HTR-8/SVneo (cell line): ENCODE data around the gene SHROOM3.

Experiments
- DNase-seq: peaks from one replicate; pipeline ENCODE4 v3.0.0; 2011; ENCODE audit warnings: low spot score, mixed read lengths; ENCODE audit not compliant: insufficient read length
- FAIRE-seq: peaks from 2 replicates; lab custom pipeline; 2011; peaks lifted over from hg19 to GRCh38; lab: Jason Lieb, UNC

The SHROOM3 gene

DNA sequence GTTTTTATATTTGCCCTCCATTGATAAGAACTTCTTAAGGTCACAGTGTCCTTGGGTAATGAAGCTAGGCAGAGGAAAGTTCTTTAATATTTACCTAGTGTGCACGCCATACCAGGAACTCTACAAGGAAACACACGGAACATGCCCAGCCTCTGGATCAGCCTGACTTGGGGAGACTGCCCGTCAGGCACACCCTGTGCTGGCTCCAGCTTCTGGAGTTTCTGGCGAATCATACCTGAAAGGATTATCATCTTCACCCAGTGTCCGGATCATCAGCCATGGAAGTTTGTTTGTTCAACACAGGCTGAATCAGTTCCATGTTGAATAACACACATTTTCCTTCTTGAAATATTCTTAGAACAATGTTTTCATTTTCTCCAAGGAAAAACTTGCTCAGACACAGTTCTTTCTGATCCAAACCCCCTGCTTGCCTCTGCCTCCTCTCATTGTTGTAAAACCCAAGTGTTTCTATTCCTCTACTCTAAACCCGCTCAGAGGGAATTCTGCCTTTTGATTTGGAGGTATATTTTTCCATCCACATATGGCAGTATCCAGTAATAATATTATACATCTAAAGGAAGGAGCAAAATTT is 176.7 kb downstream of the SHROOM3 start:
- FAIRE-seq: no peak
- no peak for DNase-seq

DNA sequence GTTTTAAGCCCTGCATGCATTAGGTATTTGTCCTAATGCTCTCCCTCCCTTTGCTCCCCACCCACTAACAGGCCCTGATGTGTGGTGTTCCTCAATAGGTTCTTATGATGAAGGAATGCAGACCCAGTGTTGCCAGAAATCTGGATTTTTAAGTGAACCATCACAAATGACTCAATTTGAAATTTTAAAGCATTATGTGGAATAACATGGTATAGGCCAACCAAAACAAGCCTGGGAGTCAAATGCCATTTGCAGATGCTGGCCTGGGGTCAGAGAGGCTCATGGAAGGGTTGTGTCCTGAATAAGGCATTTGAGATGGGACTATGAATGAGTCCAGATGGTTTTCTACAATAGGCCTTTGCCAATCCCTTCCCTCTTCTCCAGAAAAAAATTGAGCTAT is 179.6 kb downstream of the SHROOM3 start:
- DNase-seq: no peak
- FAIRE-seq: no peak

DNA sequence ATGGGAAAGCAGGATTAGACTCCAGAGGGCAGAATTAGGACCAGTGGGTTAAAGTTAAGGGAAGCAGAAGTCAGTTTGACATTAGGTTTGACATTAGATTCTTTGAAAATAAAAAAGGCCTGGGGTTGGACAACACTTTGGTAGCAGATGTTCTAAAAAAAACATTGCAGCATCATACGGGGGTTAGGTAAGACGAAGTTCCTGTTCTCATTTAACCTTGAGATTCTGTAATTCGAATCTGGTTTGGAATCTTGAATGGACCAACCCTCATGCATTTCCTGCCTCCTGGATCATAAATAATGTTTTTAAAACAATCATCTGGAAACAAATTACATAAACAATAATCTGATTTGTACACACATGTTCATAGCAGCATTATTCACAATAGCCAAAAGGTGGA is 181.0 kb downstream of the SHROOM3 start:
- FAIRE-seq (no peak), DNase-seq (no peak)

DNA sequence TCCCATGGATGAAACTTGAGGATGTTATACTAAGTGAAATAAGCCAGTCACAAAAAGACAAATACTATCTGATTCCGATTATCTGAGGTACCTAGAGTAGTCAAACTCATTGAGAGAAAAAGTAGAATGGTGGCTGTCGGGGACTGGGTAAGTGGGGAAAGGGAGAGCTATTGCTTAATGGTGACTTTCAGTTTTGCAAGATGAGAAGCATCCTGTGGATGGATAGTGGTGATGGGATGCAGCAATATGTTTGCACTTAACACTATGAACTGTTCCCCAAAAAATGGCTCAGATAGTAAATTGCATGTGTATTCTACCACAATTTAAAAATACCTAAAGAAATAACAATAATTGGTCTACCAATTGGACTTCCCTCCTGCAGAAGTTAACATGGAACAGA is 181.5 kb downstream of the SHROOM3 start:
- no peak for FAIRE-seq

DNA sequence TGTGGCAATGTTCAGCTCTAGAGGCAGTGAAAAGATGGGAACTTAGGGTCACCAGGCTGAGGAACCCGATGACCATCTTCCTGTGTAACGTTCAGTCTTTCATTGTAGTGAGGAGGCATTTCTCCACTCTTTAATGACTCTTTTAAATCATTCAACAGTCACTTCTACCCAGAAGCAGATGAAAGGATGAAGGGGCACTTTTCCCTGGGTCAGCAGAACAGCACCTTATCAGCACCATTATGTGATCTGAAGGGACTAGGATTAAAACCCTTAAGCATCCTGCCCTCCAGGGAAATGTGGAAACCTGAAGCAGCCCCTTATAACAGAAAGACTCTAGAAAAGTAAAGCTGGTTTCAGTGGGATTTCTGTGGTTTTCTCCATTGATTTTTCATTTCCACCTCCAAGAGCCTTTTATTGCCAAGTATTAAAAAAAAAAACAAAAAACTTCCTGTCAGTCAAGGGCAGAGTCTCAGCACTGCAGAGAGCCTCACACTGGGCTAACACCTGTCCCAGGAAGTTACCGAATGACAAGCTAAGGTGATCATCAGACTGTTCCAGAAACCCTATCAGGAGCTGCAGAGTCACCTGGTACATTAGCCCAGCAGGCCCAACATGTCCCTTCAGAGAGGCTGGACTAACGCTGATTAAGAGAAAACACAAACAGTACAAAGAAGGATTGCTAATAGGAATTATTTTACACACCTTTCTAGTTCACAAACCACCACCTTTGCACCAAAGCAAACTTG is 185.9 kb downstream of the SHROOM3 start:
- DNase-seq: no peak
- no peak for FAIRE-seq

More for the DNA sequence above, 181.5 kb downstream of the SHROOM3 start:
- DNase-seq: no peak

DNA sequence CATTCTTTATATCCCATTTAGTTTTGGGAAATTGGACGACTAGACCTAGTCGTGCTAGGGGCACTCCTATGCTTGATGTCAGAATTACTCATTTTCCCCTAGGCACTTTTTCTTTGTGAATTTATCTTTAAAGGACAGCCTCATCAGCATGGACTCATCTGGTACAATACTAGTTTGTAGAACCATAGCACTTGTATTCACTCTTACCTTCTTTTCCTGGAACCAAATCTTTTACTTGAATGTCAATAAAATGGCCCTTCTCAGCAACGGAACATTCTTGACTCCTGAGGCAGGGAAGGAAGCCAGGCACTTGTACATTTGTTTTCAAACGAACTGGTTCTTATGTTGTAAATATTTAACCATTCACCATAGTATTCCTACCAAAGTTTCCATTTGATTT is 187.1 kb downstream of the SHROOM3 start:
- no peak for FAIRE-seq
- DNase-seq: no peak

DNA sequence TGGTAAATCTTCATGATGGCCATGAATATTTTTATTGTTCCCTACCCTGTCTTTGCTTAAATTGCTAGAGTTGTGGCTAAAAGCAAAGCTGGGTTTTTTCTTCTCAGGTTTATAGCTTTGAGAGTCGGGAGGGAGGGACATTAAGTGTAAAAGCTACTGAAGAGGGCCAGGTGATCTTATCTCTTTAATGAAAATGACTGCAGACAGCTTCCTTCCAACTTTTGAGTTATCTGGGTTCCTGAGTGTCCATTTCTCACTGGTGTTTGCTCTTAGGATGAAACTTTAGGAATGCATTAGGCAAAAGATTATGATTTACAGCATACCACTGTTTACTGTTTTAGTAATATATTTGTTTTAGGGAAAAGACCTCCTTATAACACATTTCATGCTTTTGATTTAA is 187.7 kb downstream of the SHROOM3 start:
- DNase-seq (no peak), FAIRE-seq (no peak)

DNA sequence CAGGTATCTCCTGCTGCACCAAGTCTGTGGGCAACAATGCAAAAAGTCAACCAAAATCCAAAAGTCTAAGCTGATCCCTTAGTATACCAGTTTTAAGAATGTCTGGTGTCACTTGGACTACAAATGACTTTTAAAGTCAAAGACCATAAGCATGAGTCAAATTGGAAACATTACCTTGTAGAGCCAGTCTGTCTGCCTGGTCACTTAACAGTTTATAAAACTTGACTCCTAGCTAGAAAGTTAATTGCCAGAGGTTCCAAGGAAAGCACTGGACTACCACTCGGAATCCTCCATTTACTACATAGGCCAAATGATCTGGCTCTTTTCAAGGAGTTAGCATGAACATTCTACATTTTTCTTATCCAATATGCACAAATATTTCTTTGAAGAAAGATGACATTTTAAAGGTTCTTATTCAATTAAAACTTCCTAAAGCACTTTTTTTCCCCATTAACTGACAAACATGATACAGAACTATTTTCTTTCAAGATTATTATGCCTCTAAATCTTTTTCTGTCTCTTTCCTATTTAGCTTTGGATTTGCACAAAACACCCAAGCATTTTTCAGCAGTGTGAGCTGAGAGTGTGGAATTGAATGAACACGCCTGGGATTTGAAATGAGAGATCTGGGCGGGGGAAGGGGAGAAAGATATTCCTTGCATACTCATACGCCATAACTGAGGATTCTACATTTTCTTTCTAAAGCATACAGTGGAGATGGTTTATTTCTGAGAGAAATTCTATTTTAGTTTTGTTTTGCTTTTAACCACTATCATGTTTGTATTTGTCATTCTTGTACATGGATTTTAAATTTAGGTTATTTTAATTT is 188.4 kb downstream of the SHROOM3 start:
- DNase-seq (no peak), FAIRE-seq (no peak)

DNA sequence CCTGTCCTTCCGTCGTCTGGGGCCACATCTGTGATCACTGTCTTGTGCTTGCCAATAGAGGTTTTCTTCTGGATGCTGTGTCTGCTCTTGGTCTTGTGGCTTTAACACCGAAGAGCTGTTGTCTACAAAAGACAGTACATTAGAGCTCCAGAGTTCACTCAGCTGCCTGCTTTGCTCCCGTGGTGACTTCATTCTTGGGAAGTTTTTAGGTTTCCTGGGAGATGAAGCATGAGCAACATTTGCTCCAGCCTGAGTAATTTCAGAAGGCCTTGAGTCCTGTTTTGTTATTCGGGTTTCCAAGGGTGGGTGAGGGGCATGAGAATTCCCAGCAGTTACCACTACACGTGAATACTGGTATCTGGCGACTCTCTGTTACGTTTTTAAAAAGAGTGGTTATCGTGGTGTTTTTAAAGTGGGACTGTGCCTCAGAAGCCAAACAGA is 189.2 kb downstream of the SHROOM3 start:
- DNase-seq (no peak), FAIRE-seq (no peak)

DNA sequence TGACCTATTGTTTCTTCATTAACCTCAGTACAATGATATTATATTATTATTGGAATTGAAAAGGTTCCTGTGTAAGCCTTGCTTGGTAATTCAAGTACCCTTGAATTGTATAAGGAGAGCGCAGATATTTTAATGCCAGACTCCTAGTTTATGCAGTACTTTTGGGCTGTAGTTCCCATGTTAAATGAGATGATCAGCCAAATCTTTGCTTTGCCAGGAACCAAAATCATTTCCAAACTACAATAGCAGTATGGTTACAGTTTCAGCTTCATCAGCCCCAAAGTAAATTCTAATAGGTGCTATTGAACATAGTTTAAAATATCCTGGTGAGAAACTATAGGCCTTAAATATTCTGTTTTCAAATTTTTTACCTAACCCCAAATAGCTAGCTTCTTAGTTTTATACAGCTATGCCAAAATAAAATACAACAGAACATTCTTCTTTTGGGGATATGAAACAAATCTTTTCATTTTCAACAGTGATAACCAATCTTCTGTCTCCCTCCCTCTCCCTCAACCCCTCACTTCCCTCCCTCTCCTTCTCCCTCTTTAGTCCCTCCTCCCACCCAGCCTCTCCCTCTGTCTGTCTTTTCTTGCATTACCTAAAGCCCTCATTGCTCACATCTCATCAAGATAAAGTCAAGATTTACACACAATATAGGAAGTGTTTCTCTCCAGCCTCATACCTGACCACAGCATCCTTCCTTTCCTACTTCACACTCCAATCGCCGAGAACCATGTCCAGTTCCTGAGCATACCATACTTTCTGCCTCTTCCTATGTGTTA is 190.1 kb downstream of the SHROOM3 start:
- FAIRE-seq (no peak), DNase-seq (no peak)

DNA sequence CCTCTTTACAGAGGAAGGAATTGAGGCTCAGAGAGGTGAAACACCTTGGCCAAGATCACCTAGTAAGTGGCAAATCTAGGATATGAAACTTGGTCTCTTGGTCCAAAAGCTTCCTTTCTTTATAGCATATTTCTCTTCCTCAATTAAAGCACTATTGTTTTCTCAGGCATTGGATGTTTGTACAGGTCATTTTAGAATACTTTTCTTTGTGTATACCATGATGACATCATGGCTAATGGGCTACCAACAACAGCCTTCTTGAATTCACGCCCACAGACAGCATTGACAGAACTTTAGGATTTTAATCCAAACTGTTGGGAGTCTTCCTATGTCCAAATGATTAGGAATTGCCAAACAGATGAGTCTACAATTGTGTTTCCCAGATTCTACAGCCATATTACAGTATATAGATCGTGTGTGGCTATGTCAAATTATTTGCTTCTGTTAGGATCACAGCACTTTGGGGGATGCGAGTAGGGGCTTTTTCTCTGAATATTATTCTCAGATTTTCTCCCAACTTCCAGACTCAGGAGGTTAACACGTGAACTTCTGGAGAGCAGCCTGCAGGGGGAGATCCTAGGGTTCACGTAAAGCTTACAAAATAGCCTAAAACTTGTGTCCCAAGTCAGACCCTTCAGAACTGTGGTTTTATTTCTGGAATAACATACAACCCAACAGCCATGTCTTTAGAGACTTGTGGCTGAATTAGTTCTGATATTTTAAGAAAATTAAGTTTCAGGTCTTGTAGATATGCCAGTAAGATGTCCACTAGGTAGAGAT is 191.8 kb downstream of the SHROOM3 start:
- FAIRE-seq (no peak), DNase-seq (no peak)

DNA sequence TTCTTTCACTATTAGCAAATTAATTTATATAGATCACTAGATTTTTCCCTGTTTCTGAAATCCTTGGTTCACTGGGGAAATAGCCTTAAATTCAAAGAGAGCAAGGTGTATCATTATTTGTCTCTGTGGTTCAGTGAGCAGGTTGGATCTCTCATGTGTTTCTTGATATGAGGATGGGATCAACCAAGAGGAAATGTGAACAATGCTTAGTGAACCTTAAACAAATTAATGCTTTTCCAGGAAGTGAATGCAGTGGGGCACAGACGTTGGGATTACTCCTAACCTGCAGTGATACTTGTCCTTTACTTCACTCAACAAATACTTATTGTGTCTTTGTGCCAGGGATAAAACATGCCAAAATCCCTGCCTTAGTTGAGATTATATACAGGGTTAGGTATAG is 193.2 kb downstream of the SHROOM3 start:
- DNase-seq (no peak), FAIRE-seq (no peak)

DNA sequence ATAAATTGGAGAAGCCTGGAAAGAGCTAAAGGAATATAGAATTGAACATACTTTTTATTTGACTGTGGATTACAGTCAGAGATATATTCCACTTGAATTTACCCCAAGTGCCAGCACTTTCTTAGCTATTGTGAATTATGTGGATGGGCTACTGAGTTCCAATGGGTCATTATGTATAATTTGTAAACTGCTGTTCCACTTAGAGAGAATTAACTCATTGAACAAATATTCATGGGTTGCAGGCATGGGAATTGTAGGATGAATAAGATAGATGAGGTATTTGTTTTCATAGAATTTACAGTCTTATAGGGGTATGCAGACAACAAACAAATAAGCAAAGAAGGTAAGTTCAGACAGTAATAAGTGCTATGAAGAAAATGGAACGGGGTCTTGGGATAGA is 195.7 kb downstream of the SHROOM3 start:
- FAIRE-seq: no peak
- no peak for DNase-seq

DNA sequence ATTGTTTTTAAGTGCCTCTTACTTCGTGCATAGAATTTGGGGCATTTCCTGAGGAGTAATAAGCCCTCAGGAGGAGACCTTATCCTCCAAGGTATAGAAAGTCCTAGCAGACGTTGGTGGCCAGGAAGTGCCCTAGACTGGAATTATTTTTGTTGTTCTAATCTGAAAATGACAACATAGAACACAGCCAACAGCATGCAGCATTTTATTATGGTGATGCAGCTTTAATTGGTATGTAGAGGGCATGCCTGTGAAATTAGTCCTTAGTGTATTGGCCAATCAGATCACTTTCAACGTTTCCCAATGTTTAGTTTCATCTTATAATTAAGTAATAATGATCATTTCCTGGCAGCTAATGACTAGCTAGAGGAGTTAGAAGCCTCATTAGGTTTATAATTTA is 199.2 kb downstream of the SHROOM3 start:
- no peak for FAIRE-seq
- peak; percentile 21 for DNase-seq

DNA sequence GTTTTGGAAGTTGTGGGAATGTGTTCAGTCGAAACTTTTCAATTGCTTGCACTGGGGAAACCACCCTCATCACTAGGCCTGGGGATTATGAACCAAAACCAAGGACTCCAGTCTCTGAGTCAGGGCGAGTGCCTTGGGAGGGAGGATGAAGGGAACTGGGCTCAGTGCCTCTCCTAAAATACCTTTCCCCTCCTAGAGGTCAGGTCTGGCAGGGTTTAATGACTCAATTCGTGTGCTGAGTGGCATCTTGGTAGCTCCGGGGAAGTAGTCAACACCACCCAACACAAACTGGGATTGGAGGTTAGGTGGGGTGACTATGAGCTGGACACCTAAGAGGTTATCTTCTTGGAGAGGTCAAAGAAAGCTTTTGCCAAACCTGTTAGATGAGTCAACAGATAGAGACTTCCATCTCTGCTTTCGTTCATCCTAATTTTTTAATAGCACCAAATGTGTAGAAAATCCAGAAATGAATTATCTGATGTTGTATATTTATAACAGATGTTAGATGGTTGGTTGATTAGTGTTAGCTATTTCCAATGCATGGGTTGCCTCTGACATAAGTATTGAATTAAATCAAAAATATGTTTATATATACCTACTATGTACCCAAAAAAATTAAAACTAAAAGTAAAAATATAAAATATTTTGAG is 202.8 kb downstream of the SHROOM3 start:
- DNase-seq (no peak), FAIRE-seq (no peak)

DNA sequence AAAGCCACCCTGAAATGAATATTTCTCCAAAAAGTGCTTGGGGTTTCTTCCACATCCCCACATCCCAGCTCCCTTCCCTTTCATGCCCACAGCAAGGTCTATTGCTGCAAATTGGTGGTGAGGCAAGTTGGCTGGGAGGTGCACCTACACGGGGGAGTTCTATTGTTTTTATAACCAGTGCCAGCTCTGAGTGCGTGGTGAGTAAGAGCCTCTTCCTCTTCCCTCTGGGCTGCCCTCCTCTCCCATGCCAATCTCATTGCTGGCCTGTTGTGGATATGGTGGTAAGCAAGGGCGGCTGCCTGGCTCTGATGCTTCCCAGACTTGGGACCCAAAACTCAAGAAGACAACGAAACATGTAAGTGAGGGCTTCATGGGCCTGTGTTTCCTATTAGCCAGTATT is 204.3 kb downstream of the SHROOM3 start:
- no peak for DNase-seq
- no peak for FAIRE-seq

DNA sequence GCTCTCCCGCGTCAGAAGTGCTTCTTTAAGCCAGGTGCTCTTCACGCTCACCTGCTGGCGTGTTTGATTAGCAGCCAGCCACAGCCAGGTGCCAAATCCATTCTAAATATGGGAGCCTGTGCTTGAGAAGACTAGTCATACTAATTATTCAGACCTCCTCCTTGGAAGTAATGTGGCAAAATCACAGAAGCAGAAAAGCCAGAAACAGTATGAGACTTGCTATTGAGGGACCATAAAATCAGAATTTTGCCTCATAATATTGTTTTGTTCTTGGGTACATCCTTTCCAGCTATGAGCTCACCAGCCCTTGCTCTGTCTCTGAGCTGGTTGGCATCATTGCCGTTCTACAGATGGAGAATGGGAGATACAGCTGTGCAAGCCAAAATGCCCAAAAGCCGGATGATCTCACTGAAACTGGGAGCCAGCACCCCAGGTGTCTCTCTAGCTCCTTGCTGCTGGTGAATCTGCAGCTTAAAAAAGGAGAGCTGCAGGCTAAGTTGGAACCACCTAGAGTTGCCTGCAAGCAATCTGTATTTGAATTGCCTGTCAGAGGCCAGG is 205.4 kb downstream of the SHROOM3 start:
- FAIRE-seq (no peak), DNase-seq (no peak)

DNA sequence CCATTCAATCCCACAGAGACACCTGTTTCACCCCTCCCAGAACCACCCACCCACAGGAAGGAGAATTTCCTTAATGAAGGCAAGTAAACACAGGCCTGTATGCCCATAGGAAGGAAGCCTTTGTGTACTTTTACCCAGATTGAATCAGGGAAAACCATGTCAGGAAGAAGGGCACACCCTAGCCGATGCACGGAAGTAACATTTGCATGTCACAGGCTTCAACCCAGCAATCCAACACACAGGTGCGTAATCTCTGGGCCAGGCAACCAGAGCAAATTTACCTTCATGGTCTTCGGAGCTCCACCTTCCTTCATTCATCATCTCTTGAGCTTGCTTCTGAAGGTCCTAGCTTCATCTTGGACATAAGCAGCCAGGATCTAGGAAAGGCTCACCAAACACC is 206.3 kb downstream of the SHROOM3 start:
- no peak for DNase-seq
- no peak for FAIRE-seq

DNA sequence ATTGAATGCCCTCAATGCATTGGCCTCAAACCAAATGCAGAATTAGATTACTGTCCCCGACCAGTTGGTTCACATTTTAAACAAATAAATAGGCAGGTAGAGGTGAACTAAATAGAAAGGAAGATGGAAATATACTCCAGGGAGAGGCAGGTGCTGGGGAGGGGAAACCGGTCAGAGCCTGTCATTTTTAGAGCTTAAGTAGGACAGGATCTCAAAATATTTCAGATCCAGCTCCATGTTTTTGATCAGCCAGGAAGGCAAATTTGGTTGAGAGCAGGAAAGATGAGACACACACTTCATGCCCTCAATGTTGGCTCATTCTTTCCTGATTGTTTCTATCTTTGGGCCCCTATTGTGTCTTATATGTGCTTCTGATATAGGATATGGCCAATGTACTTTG is 206.7 kb downstream of the SHROOM3 start:
- DNase-seq (no peak), FAIRE-seq (no peak)
